ENCODE measurements around the gene VPS13D. TPM values are rescaled to one million over a fixed set of nuclear protein-coding genes. Genes with fewer than 3 reads are reported as not detected.
A peak's percentile ranks its signal among the peaks of the same experiment; 100 is the strongest.

Gene VPS13D
- total RNA-seq, 6 experiments from 2014 or later = 18.8 to 29.5 (median 21.5) TPM

DNA sequence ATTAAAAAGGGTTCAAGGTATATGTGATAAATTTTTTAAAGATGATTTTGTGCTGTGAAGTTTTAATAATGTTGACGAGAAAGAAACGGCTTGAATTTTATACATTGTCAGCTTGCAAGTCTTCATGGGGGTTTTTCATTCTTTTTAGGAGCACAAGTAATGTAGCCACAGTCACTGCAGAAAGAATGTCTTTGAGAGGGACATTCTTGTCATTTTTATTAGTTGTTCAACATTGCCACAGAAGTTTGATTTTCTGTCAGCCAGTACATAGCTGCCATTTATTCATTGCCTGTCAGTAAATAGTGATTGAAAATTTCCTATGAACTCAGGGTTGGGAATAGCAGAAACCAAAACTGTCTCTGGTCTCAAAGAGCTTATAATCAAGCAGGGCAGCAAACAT is 231.9 kb downstream of the VPS13D start:
- peaks cover 63% of the 10 kb centered on the region for H3K4me1 Mint-ChIP-seq (ENCODE audit: low read depth)
- no peak for DNase-seq
- no peak overlapping the region for H3K27ac Mint-ChIP-seq
- no peaks in the 10 kb centered on the region for H3K9me3 Mint-ChIP-seq
- TF ChIP-seq, protein P1, sequence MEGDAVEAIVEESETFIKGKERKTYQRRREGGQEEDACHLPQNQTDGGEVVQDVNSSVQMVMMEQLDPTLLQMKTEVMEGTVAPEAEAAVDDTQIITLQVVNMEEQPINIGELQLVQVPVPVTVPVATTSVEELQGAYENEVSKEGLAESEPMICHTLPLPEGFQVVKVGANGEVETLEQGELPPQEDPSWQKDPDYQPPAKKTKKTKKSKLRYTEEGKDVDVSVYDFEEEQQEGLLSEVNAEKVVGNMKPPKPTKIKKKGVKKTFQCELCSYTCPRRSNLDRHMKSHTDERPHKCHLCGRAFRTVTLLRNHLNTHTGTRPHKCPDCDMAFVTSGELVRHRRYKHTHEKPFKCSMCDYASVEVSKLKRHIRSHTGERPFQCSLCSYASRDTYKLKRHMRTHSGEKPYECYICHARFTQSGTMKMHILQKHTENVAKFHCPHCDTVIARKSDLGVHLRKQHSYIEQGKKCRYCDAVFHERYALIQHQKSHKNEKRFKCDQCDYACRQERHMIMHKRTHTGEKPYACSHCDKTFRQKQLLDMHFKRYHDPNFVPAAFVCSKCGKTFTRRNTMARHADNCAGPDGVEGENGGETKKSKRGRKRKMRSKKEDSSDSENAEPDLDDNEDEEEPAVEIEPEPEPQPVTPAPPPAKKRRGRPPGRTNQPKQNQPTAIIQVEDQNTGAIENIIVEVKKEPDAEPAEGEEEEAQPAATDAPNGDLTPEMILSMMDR (IDR thresholded peaks at IDR 0.05) = no peak
- no peak overlapping the region for H3K4me3 Mint-ChIP-seq
- peaks cover 44% of the 10 kb centered on the region for H3K36me3 Mint-ChIP-seq (ENCODE audit: low read depth)
- peaks cover 6% of the 10 kb centered on the region for H3K27me3 Mint-ChIP-seq (ENCODE audit: insufficient read depth)

DNA sequence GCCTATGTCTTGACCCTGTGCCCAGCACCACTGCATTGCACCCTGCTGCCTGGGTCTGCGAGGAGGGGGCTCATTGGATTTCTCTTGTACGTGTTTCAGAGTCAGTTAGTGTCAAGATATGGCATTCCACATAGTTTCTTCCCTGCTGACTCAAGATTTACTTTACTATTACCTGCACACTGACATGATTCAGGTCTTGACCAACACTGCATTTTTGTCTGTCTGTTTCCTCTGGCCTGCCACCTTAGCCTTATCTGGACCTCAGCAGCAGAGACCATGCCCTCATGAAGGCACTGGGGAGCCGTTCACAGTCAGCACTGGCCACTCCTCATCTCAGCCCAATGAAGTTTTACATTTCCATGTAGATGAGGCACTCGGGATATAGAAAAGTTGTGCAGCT is 232.8 kb downstream of the VPS13D start:
- H3K27ac Mint-ChIP-seq = no peak overlapping the region
- peaks cover 6% of the 10 kb centered on the region for H3K27me3 Mint-ChIP-seq (ENCODE audit: insufficient read depth)
- TF ChIP-seq, protein P1 (IDR thresholded peaks at IDR 0.05) = no peak

DNA sequence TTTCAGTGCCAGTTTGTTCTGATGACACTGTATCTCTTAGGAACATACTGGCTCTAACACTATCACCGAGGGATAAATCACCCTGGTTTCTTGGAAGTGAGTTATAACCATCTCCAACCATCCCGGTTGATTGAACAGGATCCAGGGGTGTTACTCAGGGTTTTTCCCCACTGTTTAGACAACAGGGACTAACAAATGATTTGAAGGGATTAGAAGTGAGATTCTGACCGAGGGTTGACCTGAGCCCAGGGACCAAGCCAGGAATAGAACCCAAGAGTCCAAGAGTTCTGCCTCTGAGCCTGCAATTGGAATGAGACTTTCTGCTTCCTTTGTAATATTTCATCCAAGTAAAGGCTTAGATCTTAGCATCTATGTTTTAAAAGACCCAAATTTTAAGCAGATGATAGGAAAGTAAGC is 234.2 kb downstream of the VPS13D start:
- Mint-ChIP-seq H3K4me3 (no peak overlapping the region), H3K27me3 (ENCODE audit: insufficient read depth) (peaks cover 6% of the 10 kb centered on the region), H3K4me1 (ENCODE audit: low read depth) (peaks cover 41% of the 10 kb centered on the region), H3K9me3 (no peaks in the 10 kb centered on the region), H3K27ac (peak overlapping the region; percentile 72; the same call in 1 of the 2 replicates), H3K36me3 (ENCODE audit: low read depth) (peaks cover 37% of the 10 kb centered on the region)
- TF ChIP-seq, protein P1 (IDR thresholded peaks at IDR 0.05) = no peak
- DNase-seq = no peak

More for the DNA sequence above, 232.8 kb downstream of the VPS13D start:
- Mint-ChIP-seq H3K36me3 (ENCODE audit: low read depth) (peaks cover 46% of the 10 kb centered on the region), H3K4me3 (no peak overlapping the region), H3K4me1 (ENCODE audit: low read depth) (peaks cover 55% of the 10 kb centered on the region), H3K9me3 (no peaks in the 10 kb centered on the region)
- DNase-seq = no peak

DNA sequence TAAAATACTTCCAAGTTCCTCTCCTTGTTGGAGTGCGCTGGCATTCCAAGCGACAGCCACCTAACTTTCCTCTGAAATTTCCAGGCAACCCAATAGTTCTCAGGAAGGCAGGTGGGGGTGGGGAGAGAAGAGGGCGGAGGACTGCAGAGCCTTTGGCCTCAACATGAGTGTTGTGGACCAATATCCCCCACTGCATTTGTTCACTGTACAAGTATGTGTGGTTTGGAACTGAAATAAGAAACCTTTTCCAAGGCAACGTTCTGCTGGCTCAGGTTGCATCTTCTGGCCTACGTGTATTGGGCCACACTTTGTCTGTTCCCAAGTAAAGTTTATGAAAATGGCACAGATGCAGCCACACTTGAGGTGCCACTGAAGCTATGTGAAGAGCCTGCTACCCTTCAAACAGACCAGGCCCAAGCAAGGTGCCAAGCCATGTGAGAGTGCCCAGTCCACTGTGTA is 234.8 kb downstream of the VPS13D start:
- Mint-ChIP-seq H3K27ac (peak overlapping the region; percentile 72), H3K4me1 (ENCODE audit: low read depth) (peaks cover 39% of the 10 kb centered on the region), H3K9me3 (no peaks in the 10 kb centered on the region), H3K36me3 (ENCODE audit: low read depth) (peaks cover 36% of the 10 kb centered on the region), H3K27me3 (ENCODE audit: insufficient read depth) (peaks cover 6% of the 10 kb centered on the region), H3K4me3 (no peak overlapping the region)
- TF ChIP-seq, protein P1 (IDR thresholded peaks at IDR 0.05) = no peak
- DNase-seq = peak; percentile 22

DNA sequence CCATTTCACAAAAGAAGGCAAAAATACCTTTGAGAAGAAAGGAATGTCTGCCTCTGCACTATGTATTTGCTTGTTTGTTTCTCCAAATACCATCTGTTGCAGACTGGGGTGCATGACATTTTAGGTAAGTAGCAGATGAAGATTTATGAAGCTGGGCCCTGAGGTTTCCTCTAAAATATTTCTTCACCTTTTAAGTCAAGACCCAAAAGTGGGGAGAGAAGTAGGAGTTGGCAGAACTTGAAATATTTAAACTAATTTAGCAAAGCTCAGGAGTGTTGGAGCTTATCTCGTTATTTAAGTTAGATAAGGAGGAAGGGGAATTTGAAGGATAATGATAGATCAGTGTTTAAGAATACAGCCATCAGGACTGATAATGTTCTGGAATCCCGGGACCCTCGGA is 235.3 kb downstream of the VPS13D start:
- Mint-ChIP-seq H3K27ac (peak overlapping the region; percentile 72), H3K27me3 (ENCODE audit: insufficient read depth) (peaks cover 4% of the 10 kb centered on the region), H3K4me1 (ENCODE audit: low read depth) (peaks cover 36% of the 10 kb centered on the region), H3K36me3 (ENCODE audit: low read depth) (peaks cover 32% of the 10 kb centered on the region), H3K9me3 (no peaks in the 10 kb centered on the region), H3K4me3 (no peak overlapping the region)
- no peak for DNase-seq
- TF ChIP-seq, protein P1 (IDR thresholded peaks at IDR 0.05) = no peak

DNA sequence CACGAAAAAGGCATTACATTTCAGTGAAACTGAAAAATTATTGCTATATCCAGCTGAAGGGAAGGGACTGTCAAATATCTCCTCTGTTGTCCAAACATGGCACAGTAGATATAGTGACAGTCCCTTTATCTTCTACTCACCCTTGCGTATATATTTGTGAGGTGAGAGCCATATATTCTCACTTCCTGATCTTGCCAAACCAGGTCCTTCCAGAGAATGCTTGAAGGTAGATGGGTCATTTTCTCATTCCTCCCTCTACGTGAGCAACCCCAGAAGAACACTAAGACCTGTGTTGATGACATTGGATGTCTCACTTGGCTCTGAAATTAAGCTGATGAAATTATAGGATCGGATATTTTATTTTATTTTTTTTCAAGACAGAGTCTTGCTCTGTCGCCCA is 237.0 kb downstream of the VPS13D start:
- Mint-ChIP-seq H3K27ac (no peak overlapping the region), H3K4me1 (ENCODE audit: low read depth) (peaks cover 23% of the 10 kb centered on the region), H3K4me3 (no peak overlapping the region), H3K36me3 (ENCODE audit: low read depth) (peaks cover 33% of the 10 kb centered on the region), H3K27me3 (ENCODE audit: insufficient read depth) (no peaks in the 10 kb centered on the region; the same call in 1 of the 2 replicates), H3K9me3 (no peaks in the 10 kb centered on the region)
- DNase-seq = no peak
- TF ChIP-seq, protein P1 (IDR thresholded peaks at IDR 0.05) = no peak
